ENCODE measurements around the gene RIPK3.

- TF ChIP-seq CTCF (IDR thresholded peaks at IDR 0.05; ENCODE audit: low read depth, low read length, missing input control) (no peak), REST (IDR thresholded peaks at IDR 0.05) (no peak), TAF1 (conservative IDR thresholded peaks at IDR 0.05) (no peak), EGR1 (IDR thresholded peaks at IDR 0.05; ENCODE audit: low read depth in 2 of 2) (no peak), YY1 (IDR thresholded peaks at IDR 0.05) (no peak), RXRA (IDR thresholded peaks at IDR 0.05) (no peak), SP1 (IDR thresholded peaks at IDR 0.05) (no peak), ZBTB33 (IDR thresholded peaks at IDR 0.05) (no peak), FOXA1 (IDR thresholded peaks at IDR 0.05) (no peak)
- TF ChIP-seq, protein P1, sequence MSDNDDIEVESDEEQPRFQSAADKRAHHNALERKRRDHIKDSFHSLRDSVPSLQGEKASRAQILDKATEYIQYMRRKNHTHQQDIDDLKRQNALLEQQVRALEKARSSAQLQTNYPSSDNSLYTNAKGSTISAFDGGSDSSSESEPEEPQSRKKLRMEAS (IDR thresholded peaks at IDR 0.05): no peak
- TF ChIP-seq, protein P2, sequence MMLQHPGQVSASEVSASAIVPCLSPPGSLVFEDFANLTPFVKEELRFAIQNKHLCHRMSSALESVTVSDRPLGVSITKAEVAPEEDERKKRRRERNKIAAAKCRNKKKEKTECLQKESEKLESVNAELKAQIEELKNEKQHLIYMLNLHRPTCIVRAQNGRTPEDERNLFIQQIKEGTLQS (IDR thresholded peaks at IDR 0.05): no peak
Measured at GRCh38 chr14:24289649-24290280, 50.0 kb downstream of the RIPK3 start.

All from liver (tissue), 3 donors.